Lower lobe of right lung (tissue), 2 donors: ENCODE results near the gene PRKAR1B. TPM values are rescaled to one million over a fixed set of nuclear protein-coding genes. Genes with fewer than 3 reads are reported as not detected.

Experiments
- ATAC-seq, 2 donors: fragments of 200-7000 bp; cut with Tn5 transposase; one replicate each; pipeline ENCODE4 v1.9.1; 2020 to 2022; ENCODE audit warnings: mild to moderate bottlenecking in 2 of 2, moderate library complexity in 2 of 2
- DNase-seq: peaks from one replicate; pipeline ENCODE4 v3.0.0-alpha.2; 2020
- H3K27ac ChIP-seq: fragments of 200-600 bp; one replicate; pipeline ENCODE4 v1.8.0; 2022
- H3K27me3 ChIP-seq: fragments of 200-600 bp; one replicate; pipeline ENCODE4 v1.8.0; 2022; ENCODE audit warnings: low read depth
- H3K36me3 ChIP-seq: fragments of 200-600 bp; one replicate; pipeline ENCODE4 v1.8.0; 2022; ENCODE audit warnings: mild to moderate bottlenecking
- H3K4me1 ChIP-seq: fragments of 200-600 bp; one replicate; pipeline ENCODE4 v1.8.0; 2022
- H3K4me3 ChIP-seq: fragments of 200-600 bp; one replicate; pipeline ENCODE4 v1.8.0; 2022; ENCODE audit warnings: mild to moderate bottlenecking
- H3K9me3 ChIP-seq: fragments of 200-600 bp; one replicate; pipeline ENCODE4 v1.8.0; 2022
- CTCF ChIP-seq: fragments of 200-600 bp; IDR thresholded peaks from one replicate; pipeline ENCODE4 v1.8.0; 2022; ENCODE audit warnings: antibody characterized with exemption, mild to moderate bottlenecking
- intact Hi-C: fragments of 100-400 bp; cut with DNase I; formaldehyde crosslinking; loops from one replicate; pipeline ENCODE4 v1.11.0; 2022
- total RNA-seq: library from RNA; stranded (reverse); fragmentation: NEBNext Ultra II Directional; extraction: Animal tissue kit (Norgen Biotek cat#: 25700); gene quantifications from one replicate; pipeline ENCODE4 v1.2.1, GENCODE V29; 2021
- donor health status: DM: no; HTN: yes; CAD: no; lungs with severe emphysema.

The PRKAR1B gene
- total RNA-seq, 1 donor from 2014 or later: 16.8 TPM

GRCh38 chr7:585873-586272, 141.2 kb downstream of the PRKAR1B start:
- H3K9me3 ChIP-seq: no peaks in the 10 kb centered on the region
- no peaks in the 10 kb centered on the region for H3K27me3 ChIP-seq
- H3K36me3 ChIP-seq: no peaks in the 10 kb centered on the region
- DNase-seq: peak; percentile 14
- TF ChIP-seq CTCF: no peak
- intact Hi-C loops: no loop called here
- H3K4me3 ChIP-seq: no peak overlapping the region
- no peak for ATAC-seq
- no peak overlapping the region for H3K27ac ChIP-seq
- peaks cover 4% of the 10 kb centered on the region for H3K4me1 ChIP-seq

- Histone ChIP-seq H3K4me1 (no peaks in the 10 kb centered on the region), H3K27ac (no peak overlapping the region), H3K27me3 (no peaks in the 10 kb centered on the region), H3K4me3 (no peak overlapping the region), H3K36me3 (no peaks in the 10 kb centered on the region), H3K9me3 (no peaks in the 10 kb centered on the region)
- intact Hi-C loops: no loop called here
- no peak for TF ChIP-seq CTCF
- DNase-seq: peak; percentile 28
- no peak for ATAC-seq
Measured at GRCh38 chr7:585229-585711, 141.8 kb downstream of the PRKAR1B start.

GRCh38 chr7:584820-585219, 142.3 kb downstream of the PRKAR1B start:
- Histone ChIP-seq H3K27me3 (no peaks in the 10 kb centered on the region), H3K36me3 (no peaks in the 10 kb centered on the region), H3K4me3 (no peak overlapping the region), H3K4me1 (no peaks in the 10 kb centered on the region), H3K9me3 (no peaks in the 10 kb centered on the region), H3K27ac (no peak overlapping the region)
- ATAC-seq (no peak), DNase-seq (peak; percentile 24)
- intact Hi-C loops: no loop called here
- no peak for TF ChIP-seq CTCF

- H3K27me3 ChIP-seq: no peaks in the 10 kb centered on the region
- no peak for TF ChIP-seq CTCF
- ATAC-seq (peak; percentile 57 to 59), DNase-seq (peak; percentile 55)
- peak overlapping the region; percentile 18 for H3K27ac ChIP-seq
- H3K36me3 ChIP-seq: no peaks in the 10 kb centered on the region
- H3K4me3 ChIP-seq: peak overlapping the region; percentile 27
- H3K9me3 ChIP-seq: no peaks in the 10 kb centered on the region
- no peaks in the 10 kb centered on the region for H3K4me1 ChIP-seq
- intact Hi-C loops: no loop called here
Measured at GRCh38 chr7:584122-584465, 143.0 kb downstream of the PRKAR1B start.

GRCh38 chr7:583410-584121, 143.5 kb downstream of the PRKAR1B start:
- intact Hi-C loops: no loop called here

More at GRCh38 chr7:583410-584121, 143.5 kb downstream of the PRKAR1B start:
- DNase-seq: no peak
- Histone ChIP-seq H3K4me3 (peak overlapping the region; percentile 27), H3K27me3 (no peaks in the 10 kb centered on the region), H3K4me1 (no peaks in the 10 kb centered on the region), H3K36me3 (no peaks in the 10 kb centered on the region), H3K9me3 (no peaks in the 10 kb centered on the region), H3K27ac (peak overlapping the region; percentile 18)
- TF ChIP-seq CTCF: no peak
- ATAC-seq: peak; percentile 6 to 10
